ENCODE measurements around the gene ACP2. TPM values are rescaled to one million over a fixed set of nuclear protein-coding genes. Genes with fewer than 3 reads are reported as not detected.

ACP2 gene
- total and polyA plus RNA-seq, 4 donors, result 40.3 to 94.4 (median 79.3) TPM

DNA sequence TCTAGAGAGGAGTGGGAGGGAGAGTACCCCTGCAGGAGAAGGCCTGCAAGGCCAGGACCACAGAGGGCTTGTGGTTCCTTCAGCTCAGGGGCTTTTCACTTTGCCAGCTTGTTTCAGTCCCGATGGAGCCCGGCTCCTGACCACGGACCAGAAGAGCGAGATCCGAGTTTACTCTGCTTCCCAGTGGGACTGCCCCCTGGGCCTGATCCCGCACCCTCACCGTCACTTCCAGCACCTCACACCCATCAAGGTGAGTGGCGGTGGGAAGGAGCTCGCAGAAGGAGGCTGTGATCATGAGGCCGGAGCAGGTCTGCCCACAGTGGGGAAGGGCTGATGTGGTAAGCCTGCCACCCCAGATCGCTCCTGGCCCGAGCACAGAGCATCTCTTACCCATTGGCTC is 13.5 kb downstream of the ACP2 start:
- 90% methylated on average over 12 of the region's 12 CpGs for WGBS
- DNase-seq (ENCODE audit: low spot score), result no peak
- Histone ChIP-seq H3K9me3 (ENCODE audit: control insufficient read depth in 4 of 4, low read length in 3 of 4) (no peaks in the 10 kb centered on the region), H3K4me3 (ENCODE audit: low read depth in 1 of 3, low read length in 3 of 3) (peak overlapping the region in 1 of 3 donors; percentile 44), H3K9ac (ENCODE audit: low read depth in 1 of 2, low read length in 2 of 2) (no peak overlapping the region), H3K36me3 (ENCODE audit: control insufficient read depth in 4 of 4, insufficient read depth in 3 of 4, low read depth in 1 of 4, low read length in 3 of 4) (peaks cover 6 to 15% (median 12%) of the 10 kb centered on the region in 4 donors), H3K27me3 (ENCODE audit: control insufficient read depth in 4 of 4, insufficient read depth in 4 of 4, low read length in 3 of 4) (no peaks in the 10 kb centered on the region), H3K4me1 (ENCODE audit: control insufficient read depth in 4 of 4, insufficient read depth in 4 of 4, low read length in 3 of 4) (peaks cover 11 to 25% (median 22%) of the 10 kb centered on the region in 4 donors), H3K27ac (ENCODE audit: low read depth in 1 of 2, low read length in 2 of 2) (peak overlapping the region; percentile 66 to 75)
- TF ChIP-seq FOXA1 (IDR thresholded peaks at IDR 0.05) (no peak), SP1 (IDR thresholded peaks at IDR 0.05) (no peak), MAX (IDR thresholded peaks at IDR 0.05) (no peak), YY1 (IDR thresholded peaks at IDR 0.05) (no peak), EGR1 (IDR thresholded peaks at IDR 0.05; ENCODE audit: low read depth in 2 of 2) (no peak), TAF1 (conservative IDR thresholded peaks at IDR 0.05) (no peak), HNF4G (IDR thresholded peaks at IDR 0.05) (no peak)
- TF ChIP-seq, protein P1, sequence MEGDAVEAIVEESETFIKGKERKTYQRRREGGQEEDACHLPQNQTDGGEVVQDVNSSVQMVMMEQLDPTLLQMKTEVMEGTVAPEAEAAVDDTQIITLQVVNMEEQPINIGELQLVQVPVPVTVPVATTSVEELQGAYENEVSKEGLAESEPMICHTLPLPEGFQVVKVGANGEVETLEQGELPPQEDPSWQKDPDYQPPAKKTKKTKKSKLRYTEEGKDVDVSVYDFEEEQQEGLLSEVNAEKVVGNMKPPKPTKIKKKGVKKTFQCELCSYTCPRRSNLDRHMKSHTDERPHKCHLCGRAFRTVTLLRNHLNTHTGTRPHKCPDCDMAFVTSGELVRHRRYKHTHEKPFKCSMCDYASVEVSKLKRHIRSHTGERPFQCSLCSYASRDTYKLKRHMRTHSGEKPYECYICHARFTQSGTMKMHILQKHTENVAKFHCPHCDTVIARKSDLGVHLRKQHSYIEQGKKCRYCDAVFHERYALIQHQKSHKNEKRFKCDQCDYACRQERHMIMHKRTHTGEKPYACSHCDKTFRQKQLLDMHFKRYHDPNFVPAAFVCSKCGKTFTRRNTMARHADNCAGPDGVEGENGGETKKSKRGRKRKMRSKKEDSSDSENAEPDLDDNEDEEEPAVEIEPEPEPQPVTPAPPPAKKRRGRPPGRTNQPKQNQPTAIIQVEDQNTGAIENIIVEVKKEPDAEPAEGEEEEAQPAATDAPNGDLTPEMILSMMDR (IDR thresholded peaks at IDR 0.05; ENCODE audit: low read depth, low read length, missing input control), result no peak

- 25% methylated on average over 12 of the region's 12 CpGs for WGBS
- H3K27ac ChIP-seq (ENCODE audit: low read depth in 1 of 2, low read length in 2 of 2), result peak overlapping the region; percentile 66 to 75
- no peak for DNase-seq (ENCODE audit: low spot score)
Measured at GRCh38 chr11:47234669-47235100, 13.9 kb downstream of the ACP2 start.

More at GRCh38 chr11:47234669-47235100, 13.9 kb downstream of the ACP2 start:
- no peak overlapping the region for H3K9ac ChIP-seq (ENCODE audit: low read depth in 1 of 2, low read length in 2 of 2)
- peaks cover 11 to 25% (median 22%) of the 10 kb centered on the region in 4 donors for H3K4me1 ChIP-seq (ENCODE audit: control insufficient read depth in 4 of 4, insufficient read depth in 4 of 4, low read length in 3 of 4)
- peaks cover 4 to 11% (median 7%) of the 10 kb centered on the region in 4 donors for H3K36me3 ChIP-seq (ENCODE audit: control insufficient read depth in 4 of 4, insufficient read depth in 3 of 4, low read depth in 1 of 4, low read length in 3 of 4)
- no peaks in the 10 kb centered on the region for H3K27me3 ChIP-seq (ENCODE audit: control insufficient read depth in 4 of 4, insufficient read depth in 4 of 4, low read length in 3 of 4)
- no peaks in the 10 kb centered on the region for H3K9me3 ChIP-seq (ENCODE audit: control insufficient read depth in 4 of 4, low read length in 3 of 4)
- peak overlapping the region; percentile 33 to 63 (median 44) for H3K4me3 ChIP-seq (ENCODE audit: low read depth in 1 of 3, low read length in 3 of 3)
- TF ChIP-seq, protein P1 (IDR thresholded peaks at IDR 0.05; ENCODE audit: low read depth, low read length, missing input control), result no peak
- peak in 1 of 2 donors; percentile 13 for TF ChIP-seq JUND (IDR thresholded peaks at IDR 0.05)
- peak in 1 of 2 donors; percentile 15 for TF ChIP-seq RAD21 (IDR thresholded peaks at IDR 0.05)
- TF ChIP-seq SP1 (IDR thresholded peaks at IDR 0.05), result peak; percentile 40
- no peak for TF ChIP-seq GABPA (IDR thresholded peaks at IDR 0.05 in 1 of 2, conservative IDR thresholded peaks at IDR 0.05 in 1 of 2)
- TF ChIP-seq TAF1 (conservative IDR thresholded peaks at IDR 0.05), result no peak
- TF ChIP-seq RXRA (IDR thresholded peaks at IDR 0.05), result peak; percentile 70 to 77
- no peak for TF ChIP-seq EGR1 (IDR thresholded peaks at IDR 0.05; ENCODE audit: low read depth in 2 of 2)
- TF ChIP-seq ATF3 (IDR thresholded peaks at IDR 0.05), result peak; percentile 33
- peak; percentile 22 to 43 for TF ChIP-seq HNF4A (conservative IDR thresholded peaks at IDR 0.05)
- TF ChIP-seq REST (IDR thresholded peaks at IDR 0.05), result no peak
